Stomach (tissue), 9 donors: ENCODE measurements around the gene FASTKD1. TPM values are rescaled to one million over a fixed set of nuclear protein-coding genes. Genes with fewer than 3 reads are reported as not detected.

ENCODE experiments used
- DNase-seq, 2 donors: peaks; one replicate each; pipeline versions ENCODE4 v3.0.0 to v3.0.0-alpha.2; 2013 to 2019
- H3K27ac ChIP-seq, 5 donors: fragments of 200-600 bp in 4 of 5; sonication (generic) in 4 of 5; one replicate each; pipeline ENCODE4 v1.5.1; 2013 to 2019; ENCODE audit warnings: mild to moderate bottlenecking in 1 of 5, moderate library complexity in 1 of 5
- H3K27me3 ChIP-seq, 3 donors: fragments of 200-600 bp; sonication (generic); one replicate each; pipeline ENCODE4 v1.5.1; 2017 to 2019; ENCODE audit warnings: mixed run types in 1 of 3
- H3K36me3 ChIP-seq, 4 donors: fragments of 200-600 bp; sonication (generic); 1 replicate in 3 of 4; 2 replicates in 1 of 4; pipeline ENCODE4 v1.5.1; 2016 to 2019
- H3K4me1 ChIP-seq, 4 donors: fragments of 200-600 bp; sonication (generic); one replicate each; pipeline ENCODE4 v1.5.1; 2016 to 2019
- H3K4me3 ChIP-seq, 4 donors: fragments of 200-600 bp; sonication (generic) in 3 of 4; one replicate each; pipeline ENCODE4 v1.5.1; 2016 to 2019; ENCODE audit warnings: mild to moderate bottlenecking in 1 of 4
- H3K9me3 ChIP-seq, 4 donors: fragments of 200-600 bp; sonication (generic); one replicate each; pipeline ENCODE4 v1.5.1; 2016 to 2019
- CTCF ChIP-seq, 7 experiments: fragments of 450-650 bp in 4 of 7; fragments of 200-600 bp in 3 of 7; sonication (generic) in 3 of 7; IDR thresholded peaks; one replicate each; pipeline ENCODE4 v1.5.1; 2016 to 2019; ENCODE audit warnings: antibody characterized with exemption in 7 of 7, control low read depth in 2 of 7, mild to moderate bottlenecking in 1 of 7
- EP300 ChIP-seq: sonication (generic); formaldehyde crosslinking; IDR thresholded peaks from one replicate; pipeline ENCODE4 v1.6.1; 2017; ENCODE audit warnings: antibody characterized with exemption
- POLR2A ChIP-seq, 4 donors: fragments of 450-650 bp; IDR thresholded peaks; one replicate each; pipeline ENCODE4 v1.6.1; 2016; ENCODE audit warnings: antibody characterized with exemption in 4 of 4, control low read depth in 2 of 4, mild to moderate bottlenecking in 1 of 4, moderate library complexity in 1 of 4
- POLR2AphosphoS5 ChIP-seq, 3 donors: sonication (generic); formaldehyde crosslinking; IDR thresholded peaks; one replicate each; pipeline ENCODE4 v1.6.1; 2016; ENCODE audit warnings: antibody characterized with exemption in 3 of 3
- WGBS, 5 donors: extraction: QIAGEN DNeasy Blood & Tissue Kit in 3 of 5; methylation state at CpG; one replicate each; pipeline versions ENCODE4 v1.1.5 to v1.1.7; 2013 to 2018; 5-methylcytosine and 5-hydroxymethylcytosine counted together
- intact Hi-C: fragments of 100-400 bp; cut with DNase I; formaldehyde crosslinking; loops from one replicate; pipeline ENCODE4 v1.15.1; 2023; ENCODE audit warnings: low total_unique reads
- polyA plus RNA-seq, 3 donors: library from polyadenylated mRNA; stranded (reverse); fragments of 200-250 nt; gene quantifications; one replicate each; pipeline ENCODE4 v1.2.3, GENCODE V29; 2013
- total RNA-seq, 5 donors: library from RNA; depleted of rRNA; stranded (reverse); fragments of >200 nt; gene quantifications; one replicate each; pipeline versions ENCODE4 v1.1.0 to v1.2.3, GENCODE V29; 2014 to 2016
- donor health status: healthy with polysubstance abuse.
- donor health status: Bipolar disorder and iron deficiency.
- donor health status: healthy.

FASTKD1 gene
- total and polyA plus RNA-seq, 8 donors, result 4.0 to 37.2 (median 21.2) TPM

- H3K36me3 ChIP-seq, result no peaks in the 10 kb centered on the region
- no peaks in the 10 kb centered on the region for H3K9me3 ChIP-seq
- TF ChIP-seq EP300, result no peak
- TF ChIP-seq CTCF (IDR thresholded peaks at IDR 0.05), result no peak
- TF ChIP-seq POLR2A (IDR thresholded peaks at IDR 0.05), result no peak
- H3K27ac ChIP-seq, result no peak overlapping the region
- no peak overlapping the region for H3K4me3 ChIP-seq
- 33 to 45% (median 42%) methylated on average over 1 of the region's 1 CpG for WGBS, 5 donors
- intact Hi-C loops, result no loop called here
- peaks cover 0 to 44% (median 6%) of the 10 kb centered on the region in 4 donors for H3K4me1 ChIP-seq
- H3K27me3 ChIP-seq, result no peaks in the 10 kb centered on the region
- DNase-seq, result peak in 1 of 2 donors; percentile 11
Measured at GRCh38 chr2:169511818-169512217, 61.8 kb downstream of the FASTKD1 start.

GRCh38 chr2:169510496-169510895 is 63.2 kb downstream of the FASTKD1 start:
- 92 to 99% (median 98%) methylated on average over 4 of the region's 4 CpGs for WGBS, 5 donors
- intact Hi-C loops, result no loop called here
- Histone ChIP-seq H3K4me1 (peaks cover 0 to 44% (median 6%) of the 10 kb centered on the region in 4 donors), H3K9me3 (no peaks in the 10 kb centered on the region), H3K36me3 (peaks cover 0 to 2% (median 2%) of the 10 kb centered on the region in 4 donors), H3K27ac (peak overlapping the region in 1 of 5 donors; percentile 53), H3K4me3 (peak overlapping the region in 1 of 4 donors; percentile 12), H3K27me3 (no peaks in the 10 kb centered on the region)
- DNase-seq, result no peak
- no peak for TF ChIP-seq POLR2AphosphoS5 (IDR thresholded peaks at IDR 0.05)
- TF ChIP-seq POLR2A (IDR thresholded peaks at IDR 0.05), result no peak
- TF ChIP-seq EP300, result no peak
- no peak for TF ChIP-seq CTCF (IDR thresholded peaks at IDR 0.05)

GRCh38 chr2:169509955-169510354 is 63.7 kb downstream of the FASTKD1 start:
- Histone ChIP-seq H3K27me3 (no peaks in the 10 kb centered on the region), H3K4me1 (peaks cover 0 to 44% (median 6%) of the 10 kb centered on the region in 4 donors), H3K4me3 (peak overlapping the region in 1 of 4 donors; percentile 12), H3K36me3 (peaks cover 0 to 8% (median 7%) of the 10 kb centered on the region in 4 donors), H3K27ac (peak overlapping the region in 1 of 5 donors; percentile 53), H3K9me3 (no peaks in the 10 kb centered on the region)
- 91 to 98% (median 94%) methylated on average over 8 of the region's 8 CpGs for WGBS, 5 donors
- TF ChIP-seq POLR2AphosphoS5 (IDR thresholded peaks at IDR 0.05) (no peak), POLR2A (IDR thresholded peaks at IDR 0.05) (no peak)
- intact Hi-C loops, result no loop called here
- no peak for DNase-seq

- TF ChIP-seq POLR2A (IDR thresholded peaks at IDR 0.05) (no peak), EP300 (no peak), POLR2AphosphoS5 (IDR thresholded peaks at IDR 0.05) (no peak), CTCF (IDR thresholded peaks at IDR 0.05) (no peak)
- Histone ChIP-seq H3K4me1 (peaks cover 0 to 44% (median 6%) of the 10 kb centered on the region in 4 donors), H3K9me3 (no peaks in the 10 kb centered on the region), H3K27ac (peak within 1 kb of the TSS in 2 of 5 donors; percentile 3 to 53), H3K36me3 (peaks cover 0 to 13% (median 13%) of the 10 kb centered on the region in 4 donors), H3K27me3 (no peaks in the 10 kb centered on the region), H3K4me3 (peak within 1 kb of the TSS in 1 of 4 donors; percentile 12)
- intact Hi-C loops, result no loop called here
- peak in 1 of 2 donors; percentile 28 for DNase-seq
- 73 to 79% (median 76%) methylated on average over 4 of the region's 4 CpGs for WGBS, 5 donors
Measured at GRCh38 chr2:169509298-169509885, 64.3 kb downstream of the FASTKD1 start, which contains the start of gene KLHL41. TSS of gene KLHL41 (plus strand) at chr2:169509702. CDS start at chr2:169509779, 77 bp downstream.

GRCh38 chr2:169507698-169508097 is 66.0 kb downstream of the FASTKD1 start:
- peak in 1 of 2 donors; percentile 38 for DNase-seq
- no peaks in the 10 kb centered on the region for H3K27me3 ChIP-seq
- TF ChIP-seq EP300 (no peak), POLR2AphosphoS5 (IDR thresholded peaks at IDR 0.05) (no peak), POLR2A (IDR thresholded peaks at IDR 0.05) (no peak), CTCF (IDR thresholded peaks at IDR 0.05) (no peak)
- H3K9me3 ChIP-seq, result no peaks in the 10 kb centered on the region
- peaks cover 0 to 25% (median 21%) of the 10 kb centered on the region in 4 donors for H3K36me3 ChIP-seq
- H3K4me3 ChIP-seq, result no peak overlapping the region
- peaks cover 0 to 39% (median 6%) of the 10 kb centered on the region in 4 donors for H3K4me1 ChIP-seq
- intact Hi-C loops, result no loop called here
- peak overlapping the region in 1 of 5 donors; percentile 32 for H3K27ac ChIP-seq
